WTC11 (cell line): ENCODE data around the gene DUSP2.

ENCODE experiments used
- ATF3 ChIP-seq: sonication (generic); formaldehyde crosslinking; conservative IDR thresholded peaks from 2 replicates; pipeline ENCODE4 v1.8.1; 2022; ENCODE audit warnings: mild to moderate bottlenecking, missing genetic modification reagents
- CTCF ChIP-seq: fragments of 200-600 bp; IDR thresholded peaks from 2 replicates; pipeline ENCODE4 v1.8.0; 2022; ENCODE audit warnings: antibody characterized with exemption
- MAX ChIP-seq: sonication (generic); formaldehyde crosslinking; IDR thresholded peaks from 2 replicates; pipeline ENCODE4 v1.8.0; 2022; ENCODE audit warnings: mild to moderate bottlenecking, missing genetic modification reagents
- NR1H2 ChIP-seq: sonication (generic); formaldehyde crosslinking; IDR thresholded peaks from 2 replicates; pipeline ENCODE4 v1.9.0; 2021; ENCODE audit warnings: mild to moderate bottlenecking, moderate library complexity, missing genetic modification reagents
- PRRX2 ChIP-seq: fragments of 250-450 bp; sonication (Bioruptor Pico); IDR thresholded peaks from 2 replicates; pipeline ENCODE4 v1.8.0; 2021; ENCODE audit warnings: mild to moderate bottlenecking
- SOX15 ChIP-seq: fragments of 250-450 bp; sonication (Bioruptor Pico); IDR thresholded peaks from 2 replicates; pipeline ENCODE4 v1.9.0; 2021; ENCODE audit warnings: mild to moderate bottlenecking
- TCF7 ChIP-seq: sonication (generic); formaldehyde crosslinking; IDR thresholded peaks from 2 replicates; pipeline ENCODE4 v1.8.0; 2022; ENCODE audit warnings: mild to moderate bottlenecking, low read depth, missing genetic modification reagents, moderate library complexity
- TEAD4 ChIP-seq: sonication (generic); formaldehyde crosslinking; IDR thresholded peaks from 2 replicates; pipeline ENCODE4 v1.8.0; 2022; ENCODE audit warnings: mild to moderate bottlenecking, missing genetic modification reagents
- TF ChIP-seq, protein P1 (sequence below): sonication (generic); formaldehyde crosslinking; IDR thresholded peaks from 2 replicates; pipeline ENCODE4 v1.8.1; 2023; ENCODE audit warnings: mild to moderate bottlenecking, missing genetic modification reagents
- TF ChIP-seq, protein P2 (sequence below): sonication (generic); formaldehyde crosslinking; IDR thresholded peaks from 2 replicates; pipeline ENCODE4 v1.8.1; 2023; ENCODE audit warnings: mild to moderate bottlenecking, missing genetic modification reagents, moderate library complexity

DNA sequence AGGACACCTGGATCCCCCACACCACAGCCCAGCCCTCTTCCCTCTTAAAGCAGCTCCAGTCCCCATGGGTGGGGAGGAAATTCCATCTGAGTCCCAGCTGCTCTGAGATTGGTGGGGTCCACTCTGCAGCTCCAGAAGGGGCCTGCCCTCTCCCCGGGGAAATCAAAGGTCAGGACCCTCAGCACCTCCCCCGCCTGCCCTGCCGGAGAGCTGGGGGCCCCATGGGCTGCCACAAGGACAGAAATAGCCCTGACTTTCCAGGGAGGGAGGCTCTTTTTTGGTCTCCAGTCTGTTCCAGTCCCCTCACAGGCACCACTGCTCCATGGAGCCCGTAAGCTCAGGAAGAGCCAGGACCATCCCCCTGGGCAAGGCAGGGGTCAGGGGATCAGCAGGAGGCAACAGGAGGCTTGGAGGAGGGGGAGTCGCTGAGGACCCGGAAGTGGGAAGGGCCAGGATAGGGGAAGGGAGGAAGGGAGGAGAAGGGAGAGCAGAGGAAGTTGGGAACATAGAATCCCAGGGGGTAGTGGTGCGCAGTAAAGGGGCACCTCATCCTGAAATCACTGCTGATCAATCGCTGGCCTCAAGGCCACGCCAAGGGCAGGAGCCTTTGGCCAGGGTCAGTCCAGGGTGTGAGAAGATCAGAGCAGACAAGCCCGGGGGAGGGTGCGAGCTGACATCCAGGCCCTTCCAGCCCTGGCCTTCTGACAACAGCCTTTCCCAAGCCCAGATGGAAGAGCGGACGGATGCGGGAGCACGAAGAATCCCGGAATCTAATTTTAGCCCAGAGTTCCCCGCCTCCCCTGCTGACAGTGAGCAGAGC, 36.5 kb downstream of the DUSP2 start:
- TF ChIP-seq PRRX2 (CRISPR knock-in tag) (no peak), TEAD4 (CRISPR knock-in tag) (no peak), CTCF (no peak), TCF7 (no peak), MAX (CRISPR knock-in tag) (no peak), SOX15 (CRISPR knock-in tag) (no peak), NR1H2 (CRISPR knock-in tag) (no peak), ATF3 (CRISPR knock-in tag) (no peak)
- TF ChIP-seq, protein P1, sequence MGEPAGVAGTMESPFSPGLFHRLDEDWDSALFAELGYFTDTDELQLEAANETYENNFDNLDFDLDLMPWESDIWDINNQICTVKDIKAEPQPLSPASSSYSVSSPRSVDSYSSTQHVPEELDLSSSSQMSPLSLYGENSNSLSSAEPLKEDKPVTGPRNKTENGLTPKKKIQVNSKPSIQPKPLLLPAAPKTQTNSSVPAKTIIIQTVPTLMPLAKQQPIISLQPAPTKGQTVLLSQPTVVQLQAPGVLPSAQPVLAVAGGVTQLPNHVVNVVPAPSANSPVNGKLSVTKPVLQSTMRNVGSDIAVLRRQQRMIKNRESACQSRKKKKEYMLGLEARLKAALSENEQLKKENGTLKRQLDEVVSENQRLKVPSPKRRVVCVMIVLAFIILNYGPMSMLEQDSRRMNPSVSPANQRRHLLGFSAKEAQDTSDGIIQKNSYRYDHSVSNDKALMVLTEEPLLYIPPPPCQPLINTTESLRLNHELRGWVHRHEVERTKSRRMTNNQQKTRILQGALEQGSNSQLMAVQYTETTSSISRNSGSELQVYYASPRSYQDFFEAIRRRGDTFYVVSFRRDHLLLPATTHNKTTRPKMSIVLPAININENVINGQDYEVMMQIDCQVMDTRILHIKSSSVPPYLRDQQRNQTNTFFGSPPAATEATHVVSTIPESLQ (CRISPR knock-in tag), result no peak
- TF ChIP-seq, protein P2, sequence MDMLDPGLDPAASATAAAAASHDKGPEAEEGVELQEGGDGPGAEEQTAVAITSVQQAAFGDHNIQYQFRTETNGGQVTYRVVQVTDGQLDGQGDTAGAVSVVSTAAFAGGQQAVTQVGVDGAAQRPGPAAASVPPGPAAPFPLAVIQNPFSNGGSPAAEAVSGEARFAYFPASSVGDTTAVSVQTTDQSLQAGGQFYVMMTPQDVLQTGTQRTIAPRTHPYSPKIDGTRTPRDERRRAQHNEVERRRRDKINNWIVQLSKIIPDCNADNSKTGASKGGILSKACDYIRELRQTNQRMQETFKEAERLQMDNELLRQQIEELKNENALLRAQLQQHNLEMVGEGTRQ (CRISPR knock-in tag), result no peak
